OCI-LY7 (cell line): ENCODE measurements around the gene VAMP8. TPM values are rescaled to one million over a fixed set of nuclear protein-coding genes. Genes with fewer than 3 reads are reported as not detected.

ENCODE experiments used
- BruUV-seq: library from RNA; stranded (reverse); fragments of 400-500 nt; replicated peaks from 2 replicates; lab custom pipeline; 2021; lab: Mats Ljungman, UMichigan
- CTCF ChIA-PET: fragments of 300-600 bp; sonication (Branson Sonifier 250); formaldehyde crosslinking; loops from one replicate; lab custom pipeline; 2022; ENCODE audit warnings: antibody characterized with exemption; ENCODE audit not compliant: unreplicated experiment; lab: Charles Lee
- POLR2A ChIA-PET: fragments of 300-600 bp; sonication (Branson Sonifier 250); formaldehyde crosslinking; loops from one replicate; lab custom pipeline; 2022; ENCODE audit warnings: antibody characterized with exemption; lab: Charles Lee
- DNase-seq: peaks from one replicate; pipeline ENCODE4 v3.0.0-alpha.2; 2015; ENCODE audit warnings: low spot score
- H2AFZ ChIP-seq: fragments of 200-600 bp; sonication (generic), shearing (Covaris generic); 2 replicates; pipeline ENCODE4 v1.6.1; 2014; ENCODE audit warnings: mild to moderate bottlenecking, antibody characterized with exemption, low read length, moderate library complexity
- H3K27ac ChIP-seq: fragments of 200-600 bp; sonication (generic); 2 replicates; pipeline ENCODE4 v1.5.1; 2014; ENCODE audit warnings: mixed run types, low read depth, mild to moderate bottlenecking, moderate library complexity, low read length, inconsistent platforms; ENCODE audit not compliant: poor library complexity, severe bottlenecking
- H3K36me3 ChIP-seq: fragments of 200-600 bp; sonication (generic); 2 replicates; pipeline ENCODE4 v1.6.1; 2014; ENCODE audit warnings: mild to moderate bottlenecking, antibody characterized with exemption, low read length, moderate library complexity, mixed read lengths; ENCODE audit not compliant: insufficient read depth
- H3K4me1 ChIP-seq: fragments of 200-600 bp; sonication (generic); 2 replicates; pipeline ENCODE4 v1.5.1; 2014; ENCODE audit warnings: mild to moderate bottlenecking, low read length; ENCODE audit not compliant: insufficient read depth, poor library complexity, severe bottlenecking
- H3K4me2 ChIP-seq: fragments of 200-600 bp; sonication (generic); 2 replicates; pipeline ENCODE4 v1.6.1; 2014; ENCODE audit warnings: mild to moderate bottlenecking, low read length
- H3K4me3 ChIP-seq: fragments of 200-600 bp; sonication (generic); 2 replicates; pipeline ENCODE4 v1.5.1; 2014; ENCODE audit warnings: mild to moderate bottlenecking, low read depth, low read length; ENCODE audit not compliant: poor library complexity, severe bottlenecking
- H3K79me2 ChIP-seq: fragments of 200-600 bp; sonication (generic); 2 replicates; pipeline ENCODE4 v1.6.1; 2016; ENCODE audit warnings: low read depth, mild to moderate bottlenecking, low read length, moderate library complexity, mixed read lengths; ENCODE audit not compliant: insufficient read depth
- H3K9me2 ChIP-seq: fragments of 200-600 bp; sonication (generic); 2 replicates; pipeline ENCODE4 v1.6.1; 2016; ENCODE audit warnings: mild to moderate bottlenecking, low read length, mixed read lengths; ENCODE audit not compliant: insufficient read depth
- H3K9me3 ChIP-seq: fragments of 200-600 bp; sonication (generic); 2 replicates; pipeline ENCODE4 v1.6.1; 2014; ENCODE audit warnings: mild to moderate bottlenecking, mixed run types, low read length, mixed read lengths
- H4K20me1 ChIP-seq: fragments of 200-600 bp; sonication (generic); 2 replicates; pipeline ENCODE4 v1.6.1; 2014; ENCODE audit warnings: mild to moderate bottlenecking, antibody characterized with exemption, low read length, moderate library complexity, mixed read lengths; ENCODE audit not compliant: insufficient read depth
- EZH2phosphoT487 ChIP-seq: fragments of 200-600 bp; sonication (generic); IDR thresholded peaks from 2 replicates; pipeline ENCODE4 v1.6.1; 2018; ENCODE audit warnings: low read depth, borderline replicate concordance, mild to moderate bottlenecking, mixed run types, antibody characterized with exemption, low read length, moderate library complexity, mixed read lengths
- intact Hi-C: fragments of 100-400 bp; cut with micrococcal nuclease; formaldehyde crosslinking; loops from one replicate; pipeline ENCODE4 v1.10.0; 2022; ENCODE audit not compliant: unreplicated experiment
- total RNA-seq, 2 experiments: library from RNA; depleted of rRNA in 1 of 2; stranded (reverse); fragments of >200 nt in 1 of 2; shearing (Covaris generic) in 1 of 2; gene quantifications; 2 replicates each; pipeline ENCODE4 v1.2.3, GENCODE V29; 2014 to 2022
- TF ChIP-seq, protein P1 (sequence below): fragments of 200-600 bp; sonication (generic); conservative IDR thresholded peaks from 2 replicates; pipeline ENCODE4 v1.5.1; 2014; ENCODE audit warnings: mild to moderate bottlenecking, antibody characterized with exemption, low read length, moderate library complexity, mixed read lengths

The VAMP8 gene
- total RNA-seq, 2 experiments from 2014 or later = 112 to 152 TPM

DNA sequence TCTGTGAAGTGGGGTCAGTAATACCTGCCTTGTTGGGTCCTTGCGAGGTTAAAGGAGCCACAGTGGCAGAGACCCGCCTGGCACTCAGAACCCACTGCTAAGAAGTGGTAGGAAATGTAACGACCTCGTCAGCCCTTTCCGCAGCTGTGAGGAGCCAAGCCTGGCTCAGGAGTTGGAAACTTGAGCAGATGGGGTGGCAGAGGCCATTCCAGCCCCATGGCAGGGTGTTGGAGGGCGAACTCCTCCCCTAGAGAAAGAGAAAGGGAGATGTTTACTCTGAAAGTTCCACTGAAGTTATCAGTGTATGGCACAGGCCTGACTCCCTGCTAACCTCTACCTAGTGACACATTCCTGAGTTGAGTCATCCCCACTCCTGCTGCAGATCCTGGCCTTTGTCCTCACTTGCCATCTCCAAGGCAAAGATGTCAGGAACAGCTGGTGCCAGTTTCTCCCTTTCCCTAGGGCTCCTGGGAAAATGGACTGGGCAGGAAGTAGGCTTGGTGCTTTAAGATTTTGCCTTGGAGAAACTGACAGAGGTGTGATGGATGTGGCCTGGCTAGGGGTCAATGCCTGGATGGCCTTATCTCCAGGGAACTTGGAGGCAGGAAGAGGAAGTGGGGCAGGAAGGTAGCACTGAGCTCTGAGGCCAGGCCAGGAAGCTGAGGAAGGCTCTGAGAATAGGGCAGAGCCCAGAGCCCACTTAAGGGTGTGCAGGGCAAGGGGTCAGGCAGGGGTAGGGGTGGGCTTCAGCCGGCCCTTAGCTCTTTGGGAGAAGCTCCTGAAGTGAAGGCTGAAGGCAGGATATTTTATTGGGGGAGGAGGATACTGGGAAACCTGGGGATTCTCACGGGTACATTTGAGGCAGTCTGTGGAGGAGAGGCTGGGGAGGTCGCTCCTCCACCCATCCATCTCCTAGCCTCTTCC, 7.7 kb downstream of the VAMP8 start:
- H3K4me2 ChIP-seq = no peak overlapping the region
- H3K27ac ChIP-seq = no peak overlapping the region
- no peaks in the 10 kb centered on the region for H3K9me2 ChIP-seq
- CTCF ChIA-PET = interaction anchor here (1.1 kb wide), 1 partner anchor 10 kb away, joined by 3 read pairs; the partner anchor contains the start of gene RNF181
- no peak overlapping the region for H2AFZ ChIP-seq
- H3K9me3 ChIP-seq = no peaks in the 10 kb centered on the region
- TF ChIP-seq EZH2phosphoT487 = no peak
- TF ChIP-seq, protein P1, sequence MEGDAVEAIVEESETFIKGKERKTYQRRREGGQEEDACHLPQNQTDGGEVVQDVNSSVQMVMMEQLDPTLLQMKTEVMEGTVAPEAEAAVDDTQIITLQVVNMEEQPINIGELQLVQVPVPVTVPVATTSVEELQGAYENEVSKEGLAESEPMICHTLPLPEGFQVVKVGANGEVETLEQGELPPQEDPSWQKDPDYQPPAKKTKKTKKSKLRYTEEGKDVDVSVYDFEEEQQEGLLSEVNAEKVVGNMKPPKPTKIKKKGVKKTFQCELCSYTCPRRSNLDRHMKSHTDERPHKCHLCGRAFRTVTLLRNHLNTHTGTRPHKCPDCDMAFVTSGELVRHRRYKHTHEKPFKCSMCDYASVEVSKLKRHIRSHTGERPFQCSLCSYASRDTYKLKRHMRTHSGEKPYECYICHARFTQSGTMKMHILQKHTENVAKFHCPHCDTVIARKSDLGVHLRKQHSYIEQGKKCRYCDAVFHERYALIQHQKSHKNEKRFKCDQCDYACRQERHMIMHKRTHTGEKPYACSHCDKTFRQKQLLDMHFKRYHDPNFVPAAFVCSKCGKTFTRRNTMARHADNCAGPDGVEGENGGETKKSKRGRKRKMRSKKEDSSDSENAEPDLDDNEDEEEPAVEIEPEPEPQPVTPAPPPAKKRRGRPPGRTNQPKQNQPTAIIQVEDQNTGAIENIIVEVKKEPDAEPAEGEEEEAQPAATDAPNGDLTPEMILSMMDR = no peak
- no peaks in the 10 kb centered on the region for H4K20me1 ChIP-seq
- H3K4me1 ChIP-seq = peaks cover 13% of the 10 kb centered on the region
- H3K36me3 ChIP-seq = peaks cover 38% of the 10 kb centered on the region
- intact Hi-C loops = no loop called here
- no peak overlapping the region for H3K4me3 ChIP-seq
- BruUV-seq = no TSS peak
- peaks cover 3% of the 10 kb centered on the region; the same call in 1 of the 2 replicates for H3K79me2 ChIP-seq
- DNase-seq = no peak
- POLR2A ChIA-PET = interaction anchor here (1.0 kb wide), 1 partner anchor 8 kb away, joined by 4 read pairs; the partner anchor contains the start of gene VAMP8

- no peak for DNase-seq
- Histone ChIP-seq H3K4me3 (no peak overlapping the region), H3K9me2 (no peaks in the 10 kb centered on the region), H3K4me2 (no peak overlapping the region), H4K20me1 (no peaks in the 10 kb centered on the region), H3K4me1 (peaks cover 13% of the 10 kb centered on the region), H2AFZ (no peak overlapping the region), H3K27ac (no peak overlapping the region), H3K79me2 (no peaks in the 10 kb centered on the region), H3K36me3 (peaks cover 33% of the 10 kb centered on the region), H3K9me3 (no peaks in the 10 kb centered on the region)
- intact Hi-C loops = no loop called here
- no TSS peak for BruUV-seq
- TF ChIP-seq, protein P1 = no peak
- ChIA-PET POLR2A (interaction anchor here (1.0 kb wide), 1 partner anchor 8 kb away, joined by 4 read pairs; the partner anchor contains the start of gene VAMP8), CTCF (interaction anchor here (1.1 kb wide), 1 partner anchor 10 kb away, joined by 3 read pairs; the partner anchor contains the start of gene RNF181)
These were observed 8.4 kb downstream of the VAMP8 start for GRCh38 chr2:85585781-85586105.
